ENCODE results near the gene ZNF597. TPM values are rescaled to one million over a fixed set of nuclear protein-coding genes. Genes with fewer than 3 reads are reported as not detected.
A peak's percentile ranks its signal among the peaks of the same experiment; 100 is the strongest.

The ZNF597 gene
- total and polyA plus RNA-seq, 10 of the 15 experiments (the other 5 are each of a cell fraction or from before 2014, with no cell fraction given): 0.80 to 2.8 (median 2.0) TPM

- TF ChIP-seq MLLT1 (IDR thresholded peaks at IDR 0.05): peak; percentile 46; the same call in 1 of the 2 replicates
These were observed 15.6 kb upstream of the ZNF597 start (continued) for GRCh38 chr16:3458852-3459361.

GRCh38 chr16:3458278-3458851 lies 15.1 kb upstream of the ZNF597 start:
- under 1% methylated on average over 46 of the region's 47 CpGs for WGBS (ENCODE audit: insufficient coverage, insufficient replicate concordance, low lambda C conversion rate, missing lambda C conversion rate)
- DNase-seq (ENCODE audit: low read depth, low spot score) (no peak), ATAC-seq (peak; percentile 12; the same call in 2 of the 3 replicates), FAIRE-seq (no peak)
- ChIA-PET POLR2A (interaction anchor here (1.0 kb wide), 1 partner anchor 14 kb away, joined by 3 read pairs; no protein-coding TSS in a partner anchor), SMC1A (ENCODE audit: uncharacterized antibody, unreplicated experiment) (interaction anchor here (1.0 kb wide), 1 partner anchor 58 kb away, joined by 3 read pairs; the partner anchor contains the start of genes ZNF174 and ZSCAN32), RAD21 (ENCODE audit: unreplicated experiment) (no interaction called here), CTCF (interaction anchor here (0.6 to 1.1 kb wide), 2 partner anchors 14 to 16 kb away, joined by 3 read pairs; no protein-coding TSS in a partner anchor)
- in situ Hi-C loops (cut with MboI): no loop called here
- H2AFZ ChIP-seq (ENCODE audit: control insufficient read depth, low read depth, low read length): peak overlapping the region; percentile 41; the same call in 1 of the 2 replicates
- peak; percentile 30; the same call in 1 of the 2 replicates for TF ChIP-seq NR2F1 (conservative IDR thresholded peaks at IDR 0.05)
- TF ChIP-seq STAT1 (conservative IDR thresholded peaks at IDR 0.05): no peak
- no TSS peak for BruUV-seq (replicated peaks)
- peak overlapping the region; percentile 79 for H3K9ac ChIP-seq (ENCODE audit: control insufficient read depth, insufficient read depth, low read length)
- H3K27ac ChIP-seq (ENCODE audit: control insufficient read depth, insufficient read depth): peak overlapping the region; percentile 94
- no peaks in the 10 kb centered on the region; the same call in 1 of the 2 replicates for H4K20me1 ChIP-seq (ENCODE audit: control insufficient read depth, insufficient read depth)
- H3K4me2 ChIP-seq (ENCODE audit: control insufficient read depth, insufficient read depth): peak overlapping the region; percentile 86
- peak overlapping the region; percentile 77 for H3K4me3 ChIP-seq
- H3K4me1 ChIP-seq (ENCODE audit: control insufficient read depth, insufficient read depth, low read length): peaks cover 21% of the 10 kb centered on the region
- H3K27me3 ChIP-seq (replicated peaks in 1 of 2; ENCODE audit: control insufficient read depth in 2 of 2, insufficient read depth in 2 of 2, low read length in 1 of 2): no peaks in the 10 kb centered on the region
- no peaks in the 10 kb centered on the region for H3K9me3 ChIP-seq (replicated peaks; ENCODE audit: control insufficient read depth, insufficient read depth, low read length)
- H3K79me2 ChIP-seq (ENCODE audit: control insufficient read depth, insufficient read depth, low read length): peaks cover 55% of the 10 kb centered on the region
- H3K36me3 ChIP-seq (ENCODE audit: control insufficient read depth in 2 of 2, insufficient read depth in 2 of 2, low read length in 1 of 2): no peaks in the 10 kb centered on the region
- intact Hi-C loops (cut with micrococcal nuclease; ENCODE audit: unreplicated experiment): loop anchor here (2.0 kb wide), 2 partner anchors 194 to 270 kb away; partner anchors contain the start of gene OR1F1
